Erythroblast (primary cell): ENCODE measurements around the gene ELAVL2.

Source experiments
- GATA1 ChIP-seq: IDR thresholded peaks from 2 replicates; pipeline ENCODE4 v1.6.1; 2011; ENCODE audit warnings: low read depth, mild to moderate bottlenecking, control low read depth, low read length, moderate library complexity
- POLR2A ChIP-seq: IDR thresholded peaks from 2 replicates; pipeline ENCODE4 v1.6.1; 2011; ENCODE audit warnings: mild to moderate bottlenecking, low read length

DNA sequence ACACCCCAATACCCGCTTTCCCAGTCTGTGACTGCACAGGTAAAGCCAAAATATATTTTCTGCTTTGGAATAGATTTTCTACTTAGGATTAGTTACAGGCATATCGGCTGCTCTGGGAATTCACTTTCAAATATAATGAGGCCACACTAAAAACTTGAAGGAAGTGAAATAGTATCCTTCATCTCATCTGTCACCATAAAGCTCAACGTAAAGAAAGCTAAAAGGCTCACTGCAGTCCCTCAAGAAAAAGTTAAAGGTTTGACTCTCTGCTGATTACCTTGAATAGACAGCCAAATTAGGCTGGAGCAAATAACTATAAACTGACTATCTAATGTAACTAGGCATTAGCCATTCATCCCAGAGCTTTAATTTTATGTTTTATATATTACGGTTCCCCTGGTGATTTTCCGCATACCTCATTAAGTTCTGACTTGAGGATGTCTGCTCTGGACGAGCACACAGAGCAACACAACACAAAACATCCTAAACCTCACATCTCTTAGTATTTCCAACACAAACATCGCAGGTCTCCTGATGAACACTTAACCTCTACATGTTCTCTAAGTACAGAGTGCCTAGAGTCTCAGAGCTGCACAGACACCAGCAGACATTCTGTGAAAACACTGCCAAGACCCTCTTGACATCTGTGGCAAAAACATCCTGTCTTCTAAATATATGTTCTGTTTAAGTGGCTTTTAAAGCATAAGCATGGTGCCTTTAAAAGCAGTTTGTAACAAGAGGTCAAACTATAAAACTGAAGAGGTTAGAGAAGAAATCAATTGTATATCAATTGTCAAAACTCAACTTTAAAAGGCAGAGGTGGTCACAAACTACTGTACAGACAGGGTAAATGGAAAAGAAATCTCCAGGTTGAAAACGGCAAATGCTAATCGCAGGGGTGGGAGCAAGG is 35.4 kb downstream of the ELAVL2 start:
- no peak for TF ChIP-seq POLR2A
- no peak for TF ChIP-seq GATA1
